H9 (cell line): ENCODE results near the gene CST5. TPM values are rescaled to one million over a fixed set of nuclear protein-coding genes. Genes with fewer than 3 reads are reported as not detected.

Experiments
- DNase-seq: peaks from one replicate; pipeline ENCODE4 v3.0.0-alpha.2; 2017
- H2AFZ ChIP-seq: one replicate; pipeline ENCODE4 v1.6.1; 2013; ENCODE audit warnings: mild to moderate bottlenecking, low read length, control low read depth, moderate library complexity
- H2AK5ac ChIP-seq: 2 replicates; pipeline ENCODE4 v1.6.1; 2013; ENCODE audit warnings: low read length, control low read depth, mixed read lengths; ENCODE audit not compliant: insufficient read length
- H2BK120ac ChIP-seq: one replicate; pipeline ENCODE4 v1.6.1; 2013; ENCODE audit warnings: low read depth, mild to moderate bottlenecking, low read length, control low read depth, inconsistent platforms; ENCODE audit not compliant: poor library complexity, severe bottlenecking
- H2BK12ac ChIP-seq: 2 replicates; pipeline ENCODE4 v1.6.1; 2013; ENCODE audit warnings: low read length, control low read depth, mixed read lengths, low read depth; ENCODE audit not compliant: insufficient read length
- H2BK15ac ChIP-seq: 2 replicates; pipeline ENCODE4 v1.6.1; 2013; ENCODE audit warnings: low read depth, low read length, control low read depth
- H2BK20ac ChIP-seq: one replicate; pipeline ENCODE4 v1.6.1; 2013; ENCODE audit warnings: low read depth, mild to moderate bottlenecking, low read length, control low read depth, inconsistent platforms; ENCODE audit not compliant: poor library complexity, severe bottlenecking
- H2BK5ac ChIP-seq: 2 replicates; pipeline ENCODE4 v1.6.1; 2013; ENCODE audit warnings: low read length, control low read depth, mixed read lengths; ENCODE audit not compliant: insufficient read length
- H3K14ac ChIP-seq: 2 replicates; pipeline ENCODE4 v1.6.1; 2013; ENCODE audit warnings: low read length, control low read depth; ENCODE audit not compliant: insufficient read depth
- H3K18ac ChIP-seq: 2 replicates; pipeline ENCODE4 v1.6.1; 2013; ENCODE audit warnings: low read depth, mild to moderate bottlenecking, mixed read lengths, low read length, control low read depth; ENCODE audit not compliant: insufficient read length
- H3K23ac ChIP-seq: 2 replicates; pipeline ENCODE4 v1.6.1; 2013; ENCODE audit warnings: low read length, control low read depth, mixed read lengths, low read depth; ENCODE audit not compliant: insufficient read length
- H3K23me2 ChIP-seq: 2 replicates; pipeline ENCODE4 v1.6.1; 2013; ENCODE audit warnings: low read depth, mild to moderate bottlenecking, mixed read lengths, low read length, control low read depth; ENCODE audit not compliant: insufficient read length, poor library complexity, severe bottlenecking
- H3K27ac ChIP-seq: 2 replicates; pipeline ENCODE4 v1.5.1; 2013; ENCODE audit warnings: low read length, control low read depth, mixed read lengths, low read depth; ENCODE audit not compliant: insufficient read length
- H3K27me3 ChIP-seq: 2 replicates; pipeline ENCODE4 v1.6.1; 2013; ENCODE audit warnings: low read length, control low read depth, inconsistent platforms; ENCODE audit not compliant: insufficient read depth
- H3K4ac ChIP-seq: 2 replicates; pipeline ENCODE4 v1.6.1; 2013; ENCODE audit warnings: low read depth, mild to moderate bottlenecking, control low read depth, inconsistent platforms, low read length, moderate library complexity
- H3K4me1 ChIP-seq: 2 replicates; pipeline ENCODE4 v1.6.1; 2013; ENCODE audit warnings: low read length, control low read depth, inconsistent platforms; ENCODE audit not compliant: insufficient read depth
- H3K4me2 ChIP-seq: 2 replicates; pipeline ENCODE4 v1.6.1; 2013; ENCODE audit warnings: low read length, control low read depth, mixed read lengths; ENCODE audit not compliant: insufficient read length, insufficient read depth
- H3K56ac ChIP-seq: 2 replicates; pipeline ENCODE4 v1.6.1; 2013; ENCODE audit warnings: low read depth, mild to moderate bottlenecking, mixed read lengths, low read length, control low read depth; ENCODE audit not compliant: insufficient read length
- H3K79me1 ChIP-seq: 2 replicates; pipeline ENCODE4 v1.6.1; 2013; ENCODE audit warnings: low read depth, mild to moderate bottlenecking, moderate library complexity, low read length, control low read depth, inconsistent platforms; ENCODE audit not compliant: insufficient read depth, poor library complexity, severe bottlenecking
- H3K79me2 ChIP-seq: 2 replicates; pipeline ENCODE4 v1.6.1; 2013; ENCODE audit warnings: low read length, control low read depth, inconsistent platforms; ENCODE audit not compliant: insufficient read depth
- H3K9ac ChIP-seq: 2 replicates; pipeline ENCODE4 v1.6.1; 2013; ENCODE audit warnings: low read length, control low read depth, mixed read lengths; ENCODE audit not compliant: insufficient read length; ENCODE audit errors: extremely low read depth
- H3K9me3 ChIP-seq: one replicate; pipeline ENCODE4 v1.6.1; 2013; ENCODE audit warnings: low read depth, low read length, inconsistent platforms; ENCODE audit not compliant: control insufficient read depth
- H3T11ph ChIP-seq: one replicate; pipeline ENCODE4 v1.6.1; 2013; ENCODE audit warnings: mild to moderate bottlenecking, low read length, control low read depth, inconsistent platforms
- H4K20me1 ChIP-seq: one replicate; pipeline ENCODE4 v1.6.1; 2013; ENCODE audit not compliant: control insufficient read depth, insufficient read length, insufficient read depth
- H4K5ac ChIP-seq: 2 replicates; pipeline ENCODE4 v1.6.1; 2013; ENCODE audit warnings: low read depth, mild to moderate bottlenecking, mixed read lengths, low read length, control low read depth; ENCODE audit not compliant: insufficient read length
- H4K8ac ChIP-seq: replicated peaks from 2 replicates; pipeline ENCODE4 v1.6.1; 2013; ENCODE audit warnings: low read length, control low read depth, mixed read lengths, low read depth; ENCODE audit not compliant: insufficient read length
- H4K91ac ChIP-seq: 2 replicates; pipeline ENCODE4 v1.6.1; 2013; ENCODE audit warnings: low read depth, mild to moderate bottlenecking, moderate library complexity, mixed read lengths, low read length, control low read depth; ENCODE audit not compliant: insufficient read length
- H3K27ac Mint-ChIP-seq, 3 experiments: 2 replicates in 2 of 3; 3 replicates in 1 of 3; pipeline ENCODE4 v1.8.0; 2020 to 2021; ENCODE audit warnings: mixed read lengths in 3 of 3, mild to moderate bottlenecking in 1 of 3, moderate library complexity in 1 of 3
- H3K27me3 Mint-ChIP-seq: 2 replicates; pipeline ENCODE4 v1.8.0; 2021; ENCODE audit warnings: low read depth, mild to moderate bottlenecking, moderate library complexity, mixed read lengths
- H3K36me3 Mint-ChIP-seq, 3 experiments: 2 replicates in 2 of 3; 3 replicates in 1 of 3; pipeline ENCODE4 v1.8.0; 2020 to 2021; ENCODE audit warnings: low read depth in 3 of 3, mixed read lengths in 3 of 3; ENCODE audit not compliant: insufficient read depth in 1 of 3
- H3K4me1 Mint-ChIP-seq, 2 experiments: 2 replicates each; pipeline ENCODE4 v1.8.0; 2020; ENCODE audit warnings: mixed read lengths in 2 of 2
- H3K4me3 Mint-ChIP-seq, 2 experiments: 2 replicates in 1 of 2; 3 replicates in 1 of 2; pipeline ENCODE4 v1.8.0; 2020 to 2021; ENCODE audit warnings: mild to moderate bottlenecking in 2 of 2, mixed read lengths in 2 of 2, moderate library complexity in 1 of 2
- H3K9me3 Mint-ChIP-seq, 2 experiments: 2 replicates in 1 of 2; 3 replicates in 1 of 2; pipeline ENCODE4 v1.8.0; 2020; ENCODE audit warnings: mild to moderate bottlenecking in 2 of 2, mixed read lengths in 2 of 2, moderate library complexity in 1 of 2
- WGBS: extraction: QIAGEN DNeasy Blood & Tissue Kit; methylation state at CpG from one replicate; pipeline ENCODE4 v1.1.7; 2013; ENCODE audit warnings: missing lambda C conversion rate, low lambda C conversion rate, mixed read lengths; ENCODE audit not compliant: insufficient read length; ENCODE audit errors: extremely low coverage; 5-methylcytosine and 5-hydroxymethylcytosine counted together
- total RNA-seq: library from RNA; stranded (reverse); gene quantifications from 2 replicates; pipeline ENCODE4 v1.2.1, GENCODE V29; 2021
- TF ChIP-seq, protein P1 (sequence below): fragments of 200-600 bp; sonication (generic); conservative IDR thresholded peaks from 3 replicates; pipeline ENCODE4 v1.8.0; 2021; ENCODE audit warnings: antibody characterized with exemption, mild to moderate bottlenecking

CST5 gene
- total RNA-seq, 1 experiment from 2014 or later, result not detected

DNA sequence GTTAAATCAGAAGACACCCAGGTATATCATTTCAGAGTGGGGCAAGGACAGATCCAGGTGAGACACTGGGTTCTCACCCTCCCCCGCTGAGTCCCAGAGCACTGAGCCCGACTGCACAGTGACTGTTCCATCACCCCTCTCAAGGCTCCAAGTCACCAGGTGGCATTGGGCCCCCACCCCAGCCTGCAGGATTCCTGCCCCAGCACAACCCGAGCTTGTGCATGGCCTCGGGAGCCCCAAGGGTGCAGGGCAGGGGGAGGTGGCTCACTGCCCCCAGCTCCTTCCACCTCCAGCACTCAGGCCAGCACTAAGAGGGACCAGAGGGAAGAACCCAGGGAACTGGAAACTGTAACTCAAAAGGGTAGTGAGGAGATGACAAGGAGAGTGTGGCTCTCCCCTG lies 39.3 kb upstream of the CST5 start:
- no peaks in the 10 kb centered on the region for H3K23me2 ChIP-seq
- Mint-ChIP-seq H3K4me3 (no peak overlapping the region), H3K9me3 (no peaks in the 10 kb centered on the region), H3K36me3 (no peaks in the 10 kb centered on the region), H3K4me1 (peaks cover 8 to 12% of the 10 kb centered on the region in 2 experiments), H3K27me3 (peaks cover 2% of the 10 kb centered on the region; the same call in 1 of the 2 replicates), H3K27ac (no peak overlapping the region)
- no peak overlapping the region for H2BK120ac ChIP-seq
- no peak overlapping the region for H3K27ac ChIP-seq
- no peak overlapping the region for H2AK5ac ChIP-seq
- H3K18ac ChIP-seq, result no peak overlapping the region
- H4K20me1 ChIP-seq, result no peaks in the 10 kb centered on the region
- no peaks in the 10 kb centered on the region for H3K9me3 ChIP-seq
- no peak overlapping the region for H4K8ac ChIP-seq
- H2BK5ac ChIP-seq, result no peak overlapping the region
- H3K4ac ChIP-seq, result no peak overlapping the region
- H3T11ph ChIP-seq, result no peak overlapping the region
- no peak overlapping the region for H4K91ac ChIP-seq
- H3K56ac ChIP-seq, result no peak overlapping the region
- no peak overlapping the region for H3K14ac ChIP-seq
- no peak overlapping the region for H2AFZ ChIP-seq
- no peaks in the 10 kb centered on the region for H3K4me1 ChIP-seq
- H3K4me2 ChIP-seq, result no peak overlapping the region
- no peak overlapping the region for H3K9ac ChIP-seq
- WGBS, result no CpG with 5 or more reads among the region's 4 CpGs
- DNase-seq, result no peak
- H2BK20ac ChIP-seq, result no peak overlapping the region
- no peak overlapping the region for H2BK15ac ChIP-seq
- H4K5ac ChIP-seq, result no peak overlapping the region
- H3K79me1 ChIP-seq, result no peaks in the 10 kb centered on the region
- H3K79me2 ChIP-seq, result no peaks in the 10 kb centered on the region
- H3K27me3 ChIP-seq, result no peaks in the 10 kb centered on the region
- TF ChIP-seq, protein P1, sequence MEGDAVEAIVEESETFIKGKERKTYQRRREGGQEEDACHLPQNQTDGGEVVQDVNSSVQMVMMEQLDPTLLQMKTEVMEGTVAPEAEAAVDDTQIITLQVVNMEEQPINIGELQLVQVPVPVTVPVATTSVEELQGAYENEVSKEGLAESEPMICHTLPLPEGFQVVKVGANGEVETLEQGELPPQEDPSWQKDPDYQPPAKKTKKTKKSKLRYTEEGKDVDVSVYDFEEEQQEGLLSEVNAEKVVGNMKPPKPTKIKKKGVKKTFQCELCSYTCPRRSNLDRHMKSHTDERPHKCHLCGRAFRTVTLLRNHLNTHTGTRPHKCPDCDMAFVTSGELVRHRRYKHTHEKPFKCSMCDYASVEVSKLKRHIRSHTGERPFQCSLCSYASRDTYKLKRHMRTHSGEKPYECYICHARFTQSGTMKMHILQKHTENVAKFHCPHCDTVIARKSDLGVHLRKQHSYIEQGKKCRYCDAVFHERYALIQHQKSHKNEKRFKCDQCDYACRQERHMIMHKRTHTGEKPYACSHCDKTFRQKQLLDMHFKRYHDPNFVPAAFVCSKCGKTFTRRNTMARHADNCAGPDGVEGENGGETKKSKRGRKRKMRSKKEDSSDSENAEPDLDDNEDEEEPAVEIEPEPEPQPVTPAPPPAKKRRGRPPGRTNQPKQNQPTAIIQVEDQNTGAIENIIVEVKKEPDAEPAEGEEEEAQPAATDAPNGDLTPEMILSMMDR, result no peak
- no peak overlapping the region for H3K23ac ChIP-seq
- H2BK12ac ChIP-seq, result no peak overlapping the region
